Adipose tissue (tissue), 3 donors: ENCODE results near the gene MAPK1. TPM values are rescaled to one million over a fixed set of nuclear protein-coding genes. Genes with fewer than 3 reads are reported as not detected.
"Not testable (repeated sequence)": the region's sequence is repeated elsewhere in the genome, so short reads cannot be mapped to it uniquely, and the experiment has no call there.

Experiments
- H3K27ac ChIP-seq: one replicate; pipeline ENCODE4 v1.5.1; 2013; ENCODE audit warnings: low read depth, low read length
- WGBS, 3 donors: extraction: QIAGEN DNeasy Blood & Tissue Kit; methylation state at CpG; one replicate each; pipeline ENCODE4 v1.1.7; 2013; 5-methylcytosine and 5-hydroxymethylcytosine counted together
- polyA plus RNA-seq, 3 donors: library from polyadenylated mRNA; stranded (reverse); fragments of 200-250 nt; gene quantifications; one replicate each; pipeline ENCODE4 v1.2.3, GENCODE V29; 2013
- donor health status: healthy with polysubstance abuse.
- donor health status: Bipolar disorder and iron deficiency.
- donor health status: healthy.

Gene MAPK1
- polyA plus RNA-seq, 3 donors: 12.6 to 22.3 (median 16.6) TPM

DNA sequence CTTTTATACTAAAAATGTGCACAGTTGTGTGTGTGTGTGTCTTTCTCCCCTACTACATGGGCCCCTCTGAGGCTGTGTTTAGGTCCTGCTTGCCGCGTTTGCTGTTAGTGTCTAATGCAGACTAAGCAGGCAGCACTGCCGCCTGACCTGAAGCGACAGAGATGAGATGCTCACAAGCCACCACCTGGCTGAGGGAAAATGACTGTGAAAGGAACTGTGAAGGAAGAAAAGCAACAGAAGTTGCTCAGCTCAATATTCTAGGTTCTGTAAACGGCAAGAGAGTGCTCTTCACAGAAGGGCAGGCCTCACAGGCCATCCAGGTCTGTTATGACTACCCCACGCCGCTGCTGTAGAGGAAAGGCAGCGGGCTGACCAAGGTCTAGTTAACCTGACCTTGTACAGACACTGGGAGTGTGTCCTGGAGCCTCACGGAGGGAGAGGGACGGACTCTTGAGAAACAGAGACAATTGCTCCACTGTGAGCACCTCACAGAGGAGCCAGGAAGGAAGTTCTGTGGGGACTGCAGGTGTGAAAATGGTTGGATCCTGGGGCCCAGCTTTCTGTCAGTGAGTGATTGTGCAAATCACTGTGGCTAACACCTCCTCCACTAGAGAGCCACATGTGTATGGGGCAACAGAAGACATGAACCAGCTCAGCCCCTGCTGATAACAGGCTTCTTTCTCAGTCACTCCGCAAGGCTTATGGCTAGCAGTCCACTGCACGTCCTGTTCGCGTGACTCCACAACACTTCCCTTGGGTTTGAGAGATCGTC, 100.6 kb downstream of the MAPK1 start:
- WGBS, 3 donors: 75 to 95% (median 75%) methylated on average over 15 of the region's 15 CpGs
- no peak overlapping the region for H3K27ac ChIP-seq

DNA sequence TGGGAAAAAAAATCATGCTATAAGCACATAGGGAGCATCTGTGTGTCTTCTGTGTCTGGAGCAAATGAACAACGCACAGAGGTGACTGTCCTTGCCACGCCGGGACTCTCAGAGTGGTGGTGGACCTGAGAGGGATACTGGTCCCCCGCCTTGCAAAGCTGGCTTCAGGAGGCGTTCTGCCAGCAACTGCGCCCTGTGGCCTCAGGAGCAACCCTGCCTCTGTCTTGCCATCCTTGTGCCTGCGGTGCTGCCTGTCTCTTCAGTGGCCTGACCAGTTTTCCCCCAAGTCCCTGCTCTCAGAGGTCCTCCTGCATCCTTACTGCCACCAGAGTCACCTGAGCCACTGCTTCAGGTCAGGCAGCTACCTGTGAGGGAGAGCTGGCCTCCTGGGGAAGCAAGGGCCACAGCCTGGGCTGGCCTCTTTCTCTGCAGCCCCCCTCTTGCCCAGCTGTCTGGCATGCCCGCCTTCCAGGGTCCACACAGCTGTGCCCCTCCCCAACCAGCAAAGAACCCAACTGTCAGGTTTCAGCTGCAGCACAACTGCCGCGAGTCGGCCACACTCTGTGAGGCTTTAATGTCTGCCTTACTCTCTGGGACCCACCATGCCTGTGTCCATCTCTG, 101.4 kb downstream of the MAPK1 start:
- WGBS, 3 donors: 94 to 95% (median 94%) methylated on average over 11 of the region's 11 CpGs
- H3K27ac ChIP-seq: no peak overlapping the region

- H3K27ac ChIP-seq: no peak overlapping the region
- WGBS, 3 donors: 86 to 90% (median 88%) methylated on average over 9 of the region's 9 CpGs
Measured at GRCh38 chr22:21764038-21764804, 103.2 kb downstream of the MAPK1 start.

GRCh38 chr22:21762712-21763581, 104.5 kb downstream of the MAPK1 start:
- 78 to 80% (median 78%) methylated on average over 13 of the region's 13 CpGs for WGBS, 3 donors
- no peak overlapping the region for H3K27ac ChIP-seq

- H3K27ac ChIP-seq: no peak overlapping the region
- WGBS, 3 donors: 94 to 96% (median 94%) methylated on average over 15 of the region's 15 CpGs
Measured at GRCh38 chr22:21761994-21762680, 105.3 kb downstream of the MAPK1 start.

DNA sequence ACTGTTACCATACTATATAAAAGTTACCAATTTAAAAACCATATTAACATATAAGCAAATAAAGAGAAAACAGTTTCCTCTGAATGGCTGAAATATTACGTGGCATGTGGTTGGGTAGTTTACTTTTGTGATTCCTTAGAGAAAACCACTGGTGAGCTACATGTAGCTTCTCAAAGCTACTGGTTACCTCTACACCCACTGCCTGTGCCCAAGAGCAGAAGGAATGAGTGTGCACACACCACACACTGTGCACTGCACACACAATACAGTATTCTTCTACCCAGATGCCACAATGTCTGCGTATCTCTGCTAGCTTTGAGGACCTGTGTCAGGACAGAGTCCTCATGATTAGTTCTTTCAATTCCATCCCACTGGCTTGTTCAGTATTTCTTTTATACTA, 106.4 kb downstream of the MAPK1 start:
- 90 to 95% (median 92%) methylated on average over 2 of the region's 2 CpGs for WGBS, 3 donors
- no peak overlapping the region for H3K27ac ChIP-seq

DNA sequence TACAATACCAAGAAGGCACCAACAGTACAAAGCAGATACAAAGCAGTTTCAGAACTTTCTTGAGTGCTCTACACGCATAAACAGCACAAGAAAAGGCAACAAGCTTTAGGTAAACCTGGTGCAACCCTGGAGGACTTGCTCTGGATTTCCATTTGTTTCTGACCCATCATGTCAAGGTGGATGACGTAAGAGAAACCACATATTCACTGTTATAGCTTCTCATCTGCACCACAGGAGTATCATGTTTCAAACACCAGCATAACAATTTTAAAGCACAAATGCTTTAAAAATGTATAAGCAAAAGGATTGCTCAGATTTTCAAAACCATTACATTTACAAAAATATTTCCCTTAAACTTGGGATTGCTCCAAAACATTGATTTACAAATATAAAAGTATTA, 106.8 kb downstream of the MAPK1 start:
- no peak overlapping the region for H3K27ac ChIP-seq
- 77 to 94% (median 81%) methylated on average over 2 of the region's 2 CpGs for WGBS, 3 donors

GRCh38 chr22:21759646-21760376, 107.6 kb downstream of the MAPK1 start:
- H3K27ac ChIP-seq: no peak overlapping the region
- WGBS, 3 donors: 87 to 89% (median 88%) methylated on average over 8 of the region's 8 CpGs

DNA sequence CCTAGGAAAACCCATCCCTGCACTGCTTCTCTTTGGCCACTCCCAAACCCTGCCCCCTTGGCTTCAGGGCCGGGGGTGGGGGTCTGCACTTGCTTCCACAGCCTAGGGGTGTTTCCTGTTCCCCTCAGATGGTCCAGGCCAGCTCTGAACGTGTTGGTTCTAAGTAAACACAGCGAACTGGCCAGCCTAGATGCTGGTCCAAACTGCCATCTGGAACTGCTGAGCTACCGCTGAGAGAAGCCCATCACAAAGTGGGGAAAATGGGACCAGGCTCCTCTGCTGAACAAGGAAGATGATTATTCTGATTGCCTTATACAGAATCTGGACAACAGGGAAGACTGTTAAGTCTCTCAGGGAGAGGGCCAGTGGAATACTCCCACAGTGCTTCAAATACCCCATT, 108.4 kb downstream of the MAPK1 start:
- 74 to 85% (median 83%) methylated on average over 4 of the region's 4 CpGs for WGBS, 3 donors

DNA sequence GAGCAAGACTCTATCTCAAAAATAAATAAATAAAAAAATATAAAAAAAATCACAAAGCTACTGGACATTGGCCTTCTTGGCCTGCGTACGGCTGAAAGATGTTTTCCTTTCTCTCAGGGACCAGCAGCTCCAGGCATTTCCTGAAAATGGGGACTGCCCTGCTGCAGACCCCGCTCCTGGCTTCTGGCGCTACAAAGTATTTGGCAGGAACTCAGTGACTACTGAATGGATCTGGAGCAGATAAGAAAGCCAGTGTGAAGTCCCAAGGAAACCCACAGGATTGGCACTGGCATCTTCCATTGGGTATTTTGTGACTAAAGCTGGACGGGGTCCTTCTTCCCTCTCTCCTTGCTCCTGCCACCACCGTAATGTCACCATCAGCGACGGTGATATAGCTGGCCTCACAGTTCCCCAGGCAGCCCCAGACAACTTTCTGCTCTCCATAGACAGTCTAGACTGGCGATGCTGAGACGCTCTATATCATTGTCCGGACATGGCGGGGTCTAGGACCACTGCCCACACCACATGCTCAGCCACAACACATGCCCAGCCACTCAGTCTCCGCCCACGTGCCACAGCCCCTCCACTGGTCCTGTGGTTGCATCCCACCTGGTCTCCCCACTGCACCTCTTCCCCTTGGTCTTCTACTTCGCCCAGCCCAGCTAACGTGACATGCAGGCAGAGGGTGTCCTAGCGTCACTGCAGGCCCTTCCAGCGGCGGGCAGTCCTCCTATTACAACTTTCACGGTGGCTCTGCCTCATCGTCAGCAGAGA, 109.2 kb downstream of the MAPK1 start:
- no peak overlapping the region for H3K27ac ChIP-seq
- WGBS, 3 donors: 90 to 94% (median 92%) methylated on average over 21 of the region's 21 CpGs

More for the DNA sequence above, 108.4 kb downstream of the MAPK1 start:
- H3K27ac ChIP-seq: no peak overlapping the region

- H3K27ac ChIP-seq: no peak overlapping the region
- 39 to 57% (median 51%) methylated on average over 5 of the region's 5 CpGs for WGBS, 3 donors
Measured at GRCh38 chr22:21755851-21756284, 111.6 kb downstream of the MAPK1 start.

DNA sequence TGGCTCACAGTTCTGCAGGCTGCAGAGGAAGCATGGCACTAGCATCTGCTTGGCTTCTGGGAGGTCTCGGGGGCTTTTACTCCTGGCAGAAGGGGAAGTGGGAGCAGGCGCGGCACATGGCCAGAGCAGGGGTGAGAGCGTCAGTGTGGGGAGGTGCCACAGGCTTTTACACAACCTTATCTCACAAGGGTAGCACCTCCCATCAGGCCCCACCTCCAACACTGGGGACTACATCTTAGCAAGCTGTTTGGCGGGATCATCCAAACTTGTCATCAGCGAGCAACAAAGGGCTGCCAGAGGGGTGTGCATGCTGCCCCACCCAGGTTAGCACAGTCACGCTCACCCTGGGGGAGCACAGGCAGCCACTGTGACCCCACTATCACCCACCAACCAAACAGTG, 112.9 kb downstream of the MAPK1 start:
- WGBS, 3 donors: 21 to 42% (median 24%) methylated on average over 7 of the region's 7 CpGs
- H3K27ac ChIP-seq: no peak overlapping the region

- WGBS, 3 donors: 73 to 81% (median 77%) methylated on average over 14 of the region's 14 CpGs
- no peak overlapping the region for H3K27ac ChIP-seq
Measured at GRCh38 chr22:21753374-21754111, 113.9 kb downstream of the MAPK1 start.

DNA sequence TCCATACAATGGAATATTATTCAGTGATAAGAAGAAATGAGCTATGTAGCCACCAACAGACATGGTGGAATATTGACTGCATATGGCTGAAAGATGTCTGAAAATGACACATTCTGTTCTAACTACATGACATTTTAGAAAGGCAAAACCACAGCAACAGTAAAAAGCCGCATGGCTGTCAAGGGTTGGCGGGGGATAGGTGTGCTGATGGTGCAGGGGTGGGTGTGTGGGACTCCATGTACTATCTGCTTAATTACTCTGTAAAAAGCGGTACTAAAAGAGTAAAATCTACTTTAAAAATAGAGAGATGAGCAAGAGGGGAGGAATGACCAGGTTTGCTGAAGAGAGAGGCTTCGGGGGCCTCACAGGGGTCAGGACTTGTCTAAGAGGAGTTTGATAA, 115.2 kb downstream of the MAPK1 start:
- no peak overlapping the region for H3K27ac ChIP-seq
- 88 to 97% (median 97%) methylated on average over 4 of the region's 4 CpGs for WGBS, 3 donors

GRCh38 chr22:21745948-21746347, 121.5 kb downstream of the MAPK1 start:
- H3K27ac ChIP-seq: no peak overlapping the region
- WGBS, 3 donors: 76 to 85% (median 77%) methylated on average over 8 of the region's 8 CpGs

GRCh38 chr22:21744917-21745316, 122.5 kb downstream of the MAPK1 start:
- not testable (repeated sequence) for H3K27ac ChIP-seq
- 91 to 94% (median 91%) methylated on average over 6 of the region's 6 CpGs for WGBS, 3 donors
